ENCODE data around the gene DUSP19. TPM values are rescaled to one million over a fixed set of nuclear protein-coding genes. Genes with fewer than 3 reads are reported as not detected.

DUSP19 gene
- total RNA-seq, 1 donor from 2014 or later: 0.31 TPM

- POLR2A ChIA-PET: no interaction called here
- H3K27ac Mint-ChIP-seq: no peak overlapping the region
Observed at GRCh38 chr2:183034806-183035205, 43.7 kb upstream of the DUSP19 start.

GRCh38 chr2:183035298-183035953 is 43.1 kb upstream of the DUSP19 start:
- no peak for TF ChIP-seq CTCF (IDR thresholded peaks at IDR 0.05)
- Mint-ChIP-seq H3K27me3 (peaks cover 42% of the 10 kb centered on the region), H3K4me3 (no peak overlapping the region), H3K27ac (no peak overlapping the region), H3K36me3 (ENCODE audit: low read depth) (no peaks in the 10 kb centered on the region), H3K4me1 (peaks cover 27% of the 10 kb centered on the region), H3K9me3 (no peaks in the 10 kb centered on the region)
- intact Hi-C loops (cut with micrococcal nuclease): loop anchor here (5.0 to 10.0 kb wide), 4 partner anchors 1041 to 1728 kb away; partner anchors contain the start of genes ITPRID2 and NEUROD1
- ATAC-seq (ENCODE audit: low read depth): no peak
- no peak for DNase-seq
- ChIA-PET POLR2A (no interaction called here), CTCF (no interaction called here)

More at GRCh38 chr2:183034806-183035205, 43.7 kb upstream of the DUSP19 start:
- Mint-ChIP-seq H3K27me3 (peaks cover 43% of the 10 kb centered on the region), H3K4me3 (no peak overlapping the region), H3K4me1 (peaks cover 27% of the 10 kb centered on the region), H3K36me3 (ENCODE audit: low read depth) (no peaks in the 10 kb centered on the region), H3K9me3 (no peaks in the 10 kb centered on the region)
- DNase-seq (no peak), ATAC-seq (ENCODE audit: low read depth) (no peak)
- CTCF ChIA-PET: no interaction called here
- no peak for TF ChIP-seq CTCF (IDR thresholded peaks at IDR 0.05)
- intact Hi-C loops (cut with micrococcal nuclease): loop anchor here (5.0 to 10.0 kb wide), 4 partner anchors 1040 to 1728 kb away; partner anchors contain the start of genes ITPRID2 and NEUROD1

- CTCF ChIA-PET: no interaction called here
- no peak overlapping the region for H3K4me3 Mint-ChIP-seq
- peaks cover 27% of the 10 kb centered on the region for H3K4me1 Mint-ChIP-seq
- no peaks in the 10 kb centered on the region for H3K9me3 Mint-ChIP-seq
- peak; percentile 34 for ATAC-seq (ENCODE audit: low read depth)
- H3K27me3 Mint-ChIP-seq: peaks cover 40% of the 10 kb centered on the region
- intact Hi-C loops (cut with micrococcal nuclease): loop anchor here (1.0 to 10.0 kb wide), 7 partner anchors 42 to 1729 kb away; partner anchors contain the start of genes DNAJC10, DUSP19, ITPRID2 and NEUROD1
- no peak for TF ChIP-seq CTCF (IDR thresholded peaks at IDR 0.05)
- POLR2A ChIA-PET: no interaction called here
- DNase-seq: no peak
- H3K27ac Mint-ChIP-seq: peak overlapping the region; percentile 48
- H3K36me3 Mint-ChIP-seq (ENCODE audit: low read depth): no peaks in the 10 kb centered on the region
Observed at GRCh38 chr2:183035954-183036669, 42.4 kb upstream of the DUSP19 start.

- Mint-ChIP-seq H3K36me3 (ENCODE audit: low read depth) (no peaks in the 10 kb centered on the region), H3K9me3 (no peaks in the 10 kb centered on the region), H3K27me3 (peaks cover 46% of the 10 kb centered on the region), H3K4me1 (peaks cover 27% of the 10 kb centered on the region), H3K27ac (no peak overlapping the region), H3K4me3 (peak overlapping the region; percentile 38)
- no peak for DNase-seq
- ATAC-seq (ENCODE audit: low read depth): no peak
- ChIA-PET POLR2A (no interaction called here), CTCF (no interaction called here)
- intact Hi-C loops (cut with micrococcal nuclease): loop anchor here (2.0 to 10.0 kb wide), 6 partner anchors 88 to 1730 kb away; partner anchors contain the start of genes DNAJC10, ITPRID2, NEUROD1 and NUP35
- no peak for TF ChIP-seq CTCF (IDR thresholded peaks at IDR 0.05)
Observed at GRCh38 chr2:183037074-183037552, 41.4 kb upstream of the DUSP19 start.

Data from activated B cell treated with CpG ODN at 0.5 μM for 24 hours (primary cell).